ENCODE results near the gene ZMYM2. TPM values are rescaled to one million over a fixed set of nuclear protein-coding genes. Genes with fewer than 3 reads are reported as not detected.

The ZMYM2 gene
- total and polyA plus RNA-seq, 2 of the 13 experiments (the other 11 are each of a cell fraction or from before 2014, with no cell fraction given), result 22.4 to 40.8 TPM

DNA sequence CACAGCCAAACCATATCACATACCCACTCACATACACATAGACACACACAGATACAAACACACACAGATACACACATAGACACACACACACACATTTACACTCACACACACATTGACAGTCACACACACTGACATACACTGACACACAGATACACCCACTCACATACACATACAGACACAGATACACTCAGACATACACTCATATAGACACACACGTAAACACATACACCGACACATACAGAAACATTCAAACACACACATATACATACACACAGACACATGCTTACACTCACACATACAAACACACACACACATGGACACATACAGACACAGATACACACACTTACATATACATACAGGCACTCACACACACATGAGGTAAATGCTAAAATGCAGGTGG, 172.1 kb downstream of the ZMYM2 start (continued):
- no peak for TF ChIP-seq SYNCRIP (IDR thresholded peaks at IDR 0.05; ENCODE audit: insufficient read depth, low read depth, low read length)
- TF ChIP-seq LCORL (IDR thresholded peaks at IDR 0.05), result peak; percentile 23; the same call in 1 of the 2 replicates
- no peak for TF ChIP-seq LCORL (CRISPR knock-in tag; IDR thresholded peaks at IDR 0.05)
- TF ChIP-seq, protein P1, sequence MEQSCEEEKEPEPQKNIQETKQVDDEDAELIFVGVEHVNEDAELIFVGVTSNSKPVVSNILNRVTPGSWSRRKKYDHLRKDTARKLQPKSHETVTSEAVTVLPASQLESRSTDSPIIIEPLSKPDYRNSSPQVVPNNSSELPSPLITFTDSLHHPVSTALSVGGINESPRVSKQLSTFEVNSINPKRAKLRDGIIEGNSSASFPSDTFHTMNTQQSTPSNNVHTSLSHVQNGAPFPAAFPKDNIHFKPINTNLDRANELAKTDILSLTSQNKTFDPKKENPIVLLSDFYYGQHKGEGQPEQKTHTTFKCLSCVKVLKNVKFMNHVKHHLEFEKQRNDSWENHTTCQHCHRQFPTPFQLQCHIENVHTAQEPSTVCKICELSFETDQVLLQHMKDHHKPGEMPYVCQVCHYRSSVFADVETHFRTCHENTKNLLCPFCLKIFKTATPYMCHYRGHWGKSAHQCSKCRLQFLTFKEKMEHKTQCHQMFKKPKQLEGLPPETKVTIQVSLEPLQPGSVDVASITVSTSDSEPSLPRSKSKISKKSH (CRISPR knock-in tag; IDR thresholded peaks at IDR 0.05; ENCODE audit: borderline replicate concordance), result no peak
- 0 out of 2 replicates have a peak, but pooled peaks have one; percentile 2 for TF ChIP-seq ATF7 (IDR thresholded peaks at IDR 0.05)
- no peak for TF ChIP-seq ATF7 (CRISPR knock-in tag; IDR thresholded peaks at IDR 0.05)
- no peak for TF ChIP-seq HCFC1 (IDR thresholded peaks at IDR 0.05; ENCODE audit: low read depth, low read length)
- TF ChIP-seq ZNF562 (CRISPR knock-in tag; IDR thresholded peaks at IDR 0.05; ENCODE audit: borderline replicate concordance), result no peak
- TF ChIP-seq TARDBP (CRISPR knock-in tag; IDR thresholded peaks at IDR 0.05), result no peak
- no peak for TF ChIP-seq ZZZ3 (CRISPR knock-in tag; IDR thresholded peaks at IDR 0.05; ENCODE audit: borderline replicate concordance)
- TF ChIP-seq, protein P2, sequence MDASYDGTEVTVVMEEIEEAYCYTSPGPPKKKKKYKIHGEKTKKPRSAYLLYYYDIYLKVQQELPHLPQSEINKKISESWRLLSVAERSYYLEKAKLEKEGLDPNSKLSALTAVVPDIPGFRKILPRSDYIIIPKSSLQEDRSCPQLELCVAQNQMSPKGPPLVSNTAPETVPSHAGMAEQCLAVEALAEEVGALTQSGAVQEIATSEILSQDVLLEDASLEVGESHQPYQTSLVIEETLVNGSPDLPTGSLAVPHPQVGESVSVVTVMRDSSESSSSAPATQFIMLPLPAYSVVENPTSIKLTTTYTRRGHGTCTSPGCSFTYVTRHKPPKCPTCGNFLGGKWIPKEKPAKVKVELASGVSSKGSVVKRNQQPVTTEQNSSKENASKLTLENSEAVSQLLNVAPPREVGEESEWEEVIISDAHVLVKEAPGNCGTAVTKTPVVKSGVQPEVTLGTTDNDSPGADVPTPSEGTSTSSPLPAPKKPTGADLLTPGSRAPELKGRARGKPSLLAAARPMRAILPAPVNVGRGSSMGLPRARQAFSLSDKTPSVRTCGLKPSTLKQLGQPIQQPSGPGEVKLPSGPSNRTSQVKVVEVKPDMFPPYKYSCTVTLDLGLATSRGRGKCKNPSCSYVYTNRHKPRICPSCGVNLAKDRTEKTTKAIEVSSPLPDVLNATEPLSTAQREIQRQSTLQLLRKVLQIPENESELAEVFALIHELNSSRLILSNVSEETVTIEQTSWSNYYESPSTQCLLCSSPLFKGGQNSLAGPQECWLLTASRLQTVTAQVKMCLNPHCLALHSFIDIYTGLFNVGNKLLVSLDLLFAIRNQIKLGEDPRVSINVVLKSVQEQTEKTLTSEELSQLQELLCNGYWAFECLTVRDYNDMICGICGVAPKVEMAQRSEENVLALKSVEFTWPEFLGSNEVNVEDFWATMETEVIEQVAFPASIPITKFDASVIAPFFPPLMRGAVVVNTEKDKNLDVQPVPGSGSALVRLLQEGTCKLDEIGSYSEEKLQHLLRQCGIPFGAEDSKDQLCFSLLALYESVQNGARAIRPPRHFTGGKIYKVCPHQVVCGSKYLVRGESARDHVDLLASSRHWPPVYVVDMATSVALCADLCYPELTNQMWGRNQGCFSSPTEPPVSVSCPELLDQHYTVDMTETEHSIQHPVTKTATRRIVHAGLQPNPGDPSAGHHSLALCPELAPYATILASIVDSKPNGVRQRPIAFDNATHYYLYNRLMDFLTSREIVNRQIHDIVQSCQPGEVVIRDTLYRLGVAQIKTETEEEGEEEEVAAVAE (CRISPR knock-in tag; IDR thresholded peaks at IDR 0.05; ENCODE audit: borderline replicate concordance), result no peak
- no peak for TF ChIP-seq ZNF746 (CRISPR knock-in tag; IDR thresholded peaks at IDR 0.05)
- TF ChIP-seq TBP (CRISPR knock-in tag; IDR thresholded peaks at IDR 0.05), result no peak
